Measurements from ENCODE around the gene TYMS.

Gene TYMS

DNA sequence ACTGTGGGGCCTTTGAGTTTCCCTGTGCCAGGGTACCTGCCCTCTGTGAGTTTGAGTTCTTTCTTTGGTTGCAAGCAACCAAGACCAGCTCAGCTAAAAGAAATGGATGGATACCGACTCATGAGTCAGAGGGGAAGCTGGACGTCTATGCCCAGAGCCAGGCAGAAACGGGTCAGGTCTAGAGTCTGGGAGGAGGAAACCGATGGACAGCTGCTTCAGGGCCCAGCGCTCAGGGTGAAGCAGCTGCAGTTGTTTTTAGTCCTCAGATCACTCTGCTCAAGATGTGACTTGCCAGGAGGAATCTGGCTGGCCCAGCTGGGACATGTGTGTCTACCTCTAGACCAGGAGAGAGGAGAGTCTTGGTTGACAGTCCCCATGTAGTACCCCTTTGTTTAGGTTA is 10.1 kb upstream of the TYMS start:
- no peak for DNase-seq (ENCODE audit: low read depth)

DNA sequence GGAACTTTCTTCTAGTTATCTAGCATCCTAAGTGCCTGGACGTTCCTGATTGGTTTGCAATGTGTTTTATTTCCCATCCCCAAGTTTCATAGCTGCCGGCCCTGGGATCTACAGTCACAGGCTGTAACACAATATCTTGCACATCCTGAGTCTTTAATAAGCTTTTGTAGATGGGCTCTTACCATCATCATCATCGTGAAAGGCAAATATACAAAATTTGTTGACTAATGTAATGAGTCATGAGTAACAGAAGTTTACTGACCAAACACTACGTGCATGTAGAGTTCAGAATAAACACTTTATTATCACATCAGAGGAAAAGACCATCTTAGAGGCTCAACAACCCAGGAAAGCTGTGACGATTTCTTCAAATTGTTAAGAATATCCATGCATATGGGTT is 8.1 kb upstream of the TYMS start:
- DNase-seq (ENCODE audit: low read depth): no peak

DNA sequence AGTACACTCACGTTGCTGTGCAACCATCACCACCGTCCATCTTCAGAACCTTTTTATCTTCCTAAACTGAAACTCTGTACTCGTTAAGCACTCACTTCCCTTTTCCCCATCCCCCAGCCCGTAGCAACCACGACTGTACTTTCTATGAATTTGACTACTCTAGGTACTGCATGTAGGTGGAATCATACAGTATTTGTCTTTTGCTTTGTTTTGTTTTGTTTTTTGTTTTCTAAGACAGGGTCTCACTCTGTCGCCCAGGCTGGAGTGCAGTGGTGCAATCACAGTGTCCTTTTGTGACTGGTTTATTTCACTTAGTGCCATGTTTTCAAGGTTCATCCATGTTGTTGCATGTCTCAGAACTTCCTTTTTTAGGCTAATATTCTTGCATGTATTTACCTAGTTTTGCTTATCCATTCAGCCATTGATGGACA is 7.0 kb upstream of the TYMS start:
- DNase-seq (ENCODE audit: low read depth): no peak

DNA sequence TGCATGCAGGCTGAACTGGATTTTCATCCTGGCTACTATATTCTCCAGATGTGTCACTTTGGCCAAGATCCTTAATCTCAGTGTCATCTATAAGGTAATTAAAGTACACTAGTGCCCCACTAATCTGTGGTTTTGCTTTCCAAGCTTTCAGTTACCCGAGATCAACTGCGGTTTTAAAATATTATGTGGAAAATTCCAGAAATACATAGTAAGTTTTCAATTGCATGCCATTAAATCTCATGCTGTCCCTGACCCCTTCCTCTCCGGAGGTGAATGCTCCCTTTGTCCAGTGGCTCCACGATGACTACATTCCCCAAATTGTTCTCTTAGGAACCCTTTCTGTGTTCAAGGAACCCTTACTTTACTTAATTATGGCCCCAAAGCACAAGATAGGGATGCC is 5.3 kb upstream of the TYMS start:
- DNase-seq (ENCODE audit: low read depth): no peak

DNA sequence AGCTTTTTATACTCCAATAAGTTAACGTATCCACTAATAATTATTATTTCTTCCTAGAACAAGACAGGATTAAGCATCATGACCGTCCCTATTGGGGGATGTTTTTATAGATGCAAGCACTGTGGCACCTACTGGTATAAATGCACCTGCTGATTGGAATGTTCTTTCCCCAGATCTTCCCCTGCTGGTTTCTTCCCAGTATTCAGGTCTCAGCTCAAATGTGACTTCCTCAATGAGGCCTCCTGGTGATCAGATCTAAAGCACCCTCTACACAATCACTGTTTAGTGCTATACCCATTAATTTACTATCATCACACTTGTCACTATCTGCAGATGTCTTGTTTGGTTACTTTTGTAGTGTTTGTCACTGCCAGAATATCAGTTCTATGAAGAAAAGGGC is 3.9 kb upstream of the TYMS start:
- DNase-seq (ENCODE audit: low read depth): no peak

DNA sequence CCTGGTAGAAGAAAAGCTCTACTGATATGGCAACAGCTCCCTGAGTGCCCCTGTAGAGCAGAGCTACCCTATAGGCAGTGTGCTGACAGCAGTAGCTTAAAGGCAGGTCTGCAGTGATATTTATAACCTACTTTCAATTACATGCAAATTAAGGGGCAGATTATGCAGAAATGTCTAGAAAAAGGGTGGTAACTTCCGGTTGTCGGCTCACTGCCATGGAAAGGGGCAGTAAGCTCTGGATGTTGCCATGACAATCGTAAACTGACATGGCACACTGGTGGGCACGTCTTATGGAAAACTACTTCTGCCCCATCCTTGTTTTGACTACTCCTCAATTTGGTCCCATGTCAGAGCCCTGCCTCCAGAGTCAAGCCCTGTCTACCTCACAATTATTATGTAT is 2.9 kb upstream of the TYMS start:
- no peak for DNase-seq (ENCODE audit: low read depth)

DNA sequence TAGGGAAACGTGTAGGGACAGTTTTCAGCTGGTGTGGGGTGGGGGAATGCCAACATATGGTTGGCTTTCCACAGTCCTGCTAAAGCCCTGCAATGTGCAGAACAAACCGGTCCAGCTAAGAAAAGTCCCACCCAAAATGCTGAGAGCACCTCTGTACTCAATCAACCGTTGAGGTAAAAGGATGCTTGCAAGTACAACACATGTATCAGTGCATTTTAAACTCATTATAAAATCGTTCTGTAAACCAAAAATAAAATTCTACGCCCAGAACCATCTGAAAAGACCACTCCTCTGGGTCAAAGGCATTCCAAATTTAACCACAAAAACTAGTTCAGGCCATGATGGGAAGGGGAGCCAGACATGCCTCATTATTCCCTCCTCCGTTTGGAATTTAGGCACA is 2.0 kb upstream of the TYMS start:
- DNase-seq (ENCODE audit: low read depth): no peak

DNA sequence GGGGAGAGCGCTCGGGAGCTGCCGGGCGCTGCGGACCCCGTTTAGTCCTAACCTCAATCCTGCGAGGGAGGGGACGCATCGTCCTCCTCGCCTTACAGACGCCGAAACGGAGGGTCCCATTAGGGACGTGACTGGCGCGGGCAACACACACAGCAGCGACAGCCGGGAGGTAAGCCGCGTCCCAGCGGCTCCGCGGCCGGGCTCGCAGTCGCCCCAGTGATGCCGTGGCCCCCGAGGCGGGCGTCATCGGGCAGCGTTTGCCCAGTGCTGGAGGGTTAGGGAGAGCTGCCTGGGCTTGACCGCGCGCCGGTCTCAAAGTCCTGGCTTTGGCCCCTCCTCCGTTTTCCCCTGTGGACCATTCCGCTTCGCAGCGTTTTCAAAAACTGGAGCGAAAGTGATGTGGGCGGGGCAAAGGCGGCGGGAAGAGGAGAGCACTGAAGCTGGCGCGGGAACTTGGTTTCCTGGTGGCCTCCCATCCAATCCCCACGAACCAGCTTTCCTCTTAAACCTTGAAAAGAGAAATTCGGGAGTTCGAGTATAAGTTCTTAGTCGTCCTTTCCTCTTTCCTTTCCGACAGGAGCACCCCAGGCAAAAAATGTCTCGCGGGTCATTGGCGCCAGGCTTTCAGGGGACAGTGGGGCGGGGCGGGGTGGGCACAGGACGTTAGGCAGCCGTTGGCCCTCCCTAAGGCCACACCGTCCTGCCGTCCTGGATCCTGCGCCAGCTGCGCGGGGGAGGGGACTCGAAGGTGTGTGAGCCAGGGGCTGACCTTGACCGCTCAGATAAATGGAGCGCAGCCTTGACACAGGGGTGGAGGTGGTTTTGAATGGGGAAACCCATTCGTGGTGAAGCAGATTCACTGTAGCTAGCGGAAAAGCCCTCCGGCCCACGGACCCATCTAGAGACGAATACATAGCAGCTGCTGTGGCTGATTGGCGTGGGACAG is 821 bp downstream of the TYMS start:
- DNase-seq (ENCODE audit: low read depth): peak; percentile 70

DNA sequence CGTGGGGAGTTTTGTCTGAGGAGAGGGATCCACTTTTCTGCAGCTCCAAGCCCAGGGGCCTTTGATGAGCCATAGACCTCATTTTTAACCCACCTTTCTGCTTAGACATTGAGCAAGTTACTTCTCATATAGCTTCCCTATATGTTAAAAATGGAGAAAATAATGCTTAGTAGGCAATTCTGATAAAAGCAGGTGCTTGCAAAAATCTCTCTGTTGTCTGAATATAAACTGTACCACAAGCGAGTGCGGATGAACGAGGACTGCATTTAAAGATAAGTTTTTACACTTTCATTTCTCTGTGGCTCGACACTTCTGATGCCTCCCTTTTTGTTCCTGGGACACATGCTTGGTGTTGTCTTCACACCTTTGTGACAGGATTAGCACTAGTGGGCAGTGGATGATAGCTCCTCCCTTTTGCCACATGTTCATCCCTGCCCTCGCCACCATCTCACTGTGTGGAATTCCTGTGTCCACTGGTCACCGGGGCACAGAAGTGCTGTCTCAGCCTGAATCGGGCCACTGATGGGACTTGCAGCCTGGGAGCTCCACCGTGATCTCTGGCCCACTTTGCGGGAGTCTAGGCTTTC is 1.6 kb downstream of the TYMS start:
- no peak for DNase-seq (ENCODE audit: low read depth)

DNA sequence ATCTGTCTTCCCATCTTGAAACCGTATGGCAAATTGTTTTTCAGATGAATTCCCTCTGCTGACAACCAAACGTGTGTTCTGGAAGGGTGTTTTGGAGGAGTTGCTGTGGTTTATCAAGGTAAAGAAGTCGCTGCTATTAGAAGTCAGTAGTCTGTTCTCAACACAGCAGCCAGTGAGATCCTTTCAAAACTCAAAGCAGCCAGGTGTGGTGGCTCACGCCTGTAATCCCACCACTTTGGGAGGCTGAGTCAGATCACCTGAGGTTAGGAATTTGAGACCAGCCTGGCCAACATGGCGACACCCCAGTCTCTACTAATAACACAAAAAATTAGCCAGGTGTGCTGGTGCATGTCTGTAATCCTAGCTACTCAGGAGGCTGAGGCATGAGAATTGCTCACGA is 2.1 kb downstream of the TYMS start:
- no peak for DNase-seq (ENCODE audit: low read depth)

DNA sequence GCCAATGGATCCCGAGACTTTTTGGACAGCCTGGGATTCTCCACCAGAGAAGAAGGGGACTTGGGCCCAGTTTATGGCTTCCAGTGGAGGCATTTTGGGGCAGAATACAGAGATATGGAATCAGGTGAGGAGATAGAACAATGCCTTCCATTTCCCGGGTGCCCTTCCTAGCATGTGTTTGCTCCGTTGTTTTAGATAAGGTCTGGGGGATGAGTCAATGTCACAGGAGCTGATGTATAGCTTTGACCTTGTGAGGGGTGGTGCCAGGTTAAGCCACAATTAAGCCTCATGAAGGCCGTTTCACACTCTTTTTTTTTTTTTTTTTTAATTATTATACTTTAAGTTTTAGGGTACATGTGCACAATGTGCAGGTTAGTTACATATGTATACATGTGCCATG is 4.7 kb downstream of the TYMS start:
- no peak for DNase-seq (ENCODE audit: low read depth)

DNA sequence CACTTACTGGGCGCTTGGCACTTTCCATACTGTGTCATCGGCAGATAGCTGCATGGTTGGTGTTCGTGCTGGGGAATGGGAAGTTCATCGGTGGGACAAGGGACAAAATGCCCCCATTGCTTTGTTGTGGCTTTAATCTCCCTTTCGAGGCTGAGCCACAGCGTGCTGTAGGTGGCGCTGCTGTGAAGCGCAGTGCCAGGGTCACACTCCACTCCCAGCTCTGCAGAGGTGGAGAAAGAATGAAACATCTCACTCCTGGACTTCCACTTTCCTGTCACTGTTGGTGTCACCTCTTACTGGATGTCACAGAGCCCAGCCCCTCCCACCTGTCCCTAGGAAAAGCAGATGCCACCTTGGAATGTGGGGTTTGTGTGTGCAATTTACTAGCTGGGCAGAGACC is 8.7 kb downstream of the TYMS start:
- DNase-seq (ENCODE audit: low read depth): no peak

DNA sequence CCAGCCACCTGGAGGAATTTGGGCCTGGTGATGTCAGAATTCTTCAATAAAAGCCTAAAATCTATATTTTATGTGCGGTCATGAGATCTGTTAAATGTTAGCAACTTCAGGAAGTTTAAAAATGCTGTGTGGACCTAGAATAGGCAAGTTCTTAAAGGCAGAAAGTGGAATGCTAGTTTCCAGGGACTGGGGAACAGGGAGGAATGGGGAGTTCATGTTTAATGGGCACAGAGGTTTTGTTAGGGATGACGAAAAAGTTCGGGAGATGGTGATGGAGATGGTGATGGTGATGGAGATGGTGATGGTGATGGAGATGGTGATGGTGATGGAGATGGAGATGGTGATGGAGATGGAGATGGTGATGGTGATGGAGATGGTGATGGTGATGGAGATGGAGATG is 9.2 kb downstream of the TYMS start:
- DNase-seq (ENCODE audit: low read depth): no peak

DNA sequence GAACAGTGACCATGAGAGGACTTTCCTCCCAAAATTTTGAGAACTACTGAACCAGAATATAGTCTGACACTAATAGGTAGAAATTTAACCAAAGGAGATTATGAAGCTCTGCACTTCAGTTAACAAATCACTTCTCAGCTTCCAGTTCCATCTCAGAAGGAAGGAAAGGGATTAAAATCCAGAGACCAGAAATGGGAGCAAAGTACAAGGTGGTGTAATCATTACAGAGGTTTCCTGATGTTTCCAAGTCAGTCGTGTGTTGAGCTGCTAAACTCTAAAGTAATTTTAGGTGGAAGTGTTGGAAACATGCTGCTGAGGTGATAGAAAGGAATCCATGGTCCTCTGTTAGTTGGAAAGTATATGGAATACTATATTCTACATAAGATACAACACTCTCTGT is 10.8 kb downstream of the TYMS start:
- no peak for DNase-seq (ENCODE audit: low read depth)

DNA sequence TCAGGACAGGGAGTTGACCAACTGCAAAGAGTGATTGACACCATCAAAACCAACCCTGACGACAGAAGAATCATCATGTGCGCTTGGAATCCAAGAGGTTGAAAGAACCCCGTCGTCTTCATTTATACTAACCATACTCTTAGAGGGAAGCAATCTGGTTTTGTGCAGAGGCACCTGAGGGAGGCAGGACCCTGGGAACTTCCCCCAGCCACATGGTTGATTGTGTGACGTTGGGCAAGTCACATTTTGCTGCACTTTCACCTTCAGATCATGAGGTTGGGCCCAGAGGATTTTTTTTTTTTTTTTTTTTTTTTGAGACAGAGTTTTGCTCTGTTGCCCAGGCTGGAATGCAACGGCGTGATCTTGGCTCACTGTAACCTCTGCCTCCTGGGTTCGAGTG is 11.6 kb downstream of the TYMS start:
- DNase-seq (ENCODE audit: low read depth): no peak

DNA sequence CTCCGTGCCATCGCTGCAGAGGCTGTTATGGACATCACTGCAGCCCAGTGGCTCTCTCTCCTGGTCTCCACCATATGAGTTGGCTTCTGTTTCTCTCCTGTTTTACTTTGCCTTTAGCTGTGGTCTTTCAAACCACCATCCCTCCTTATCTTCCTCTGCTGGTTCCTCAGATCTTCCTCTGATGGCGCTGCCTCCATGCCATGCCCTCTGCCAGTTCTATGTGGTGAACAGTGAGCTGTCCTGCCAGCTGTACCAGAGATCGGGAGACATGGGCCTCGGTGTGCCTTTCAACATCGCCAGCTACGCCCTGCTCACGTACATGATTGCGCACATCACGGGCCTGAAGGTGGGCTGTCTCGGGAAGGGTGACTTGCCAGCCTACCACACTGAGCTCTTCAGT is 13.1 kb downstream of the TYMS start:
- no peak for DNase-seq (ENCODE audit: low read depth)

DNA sequence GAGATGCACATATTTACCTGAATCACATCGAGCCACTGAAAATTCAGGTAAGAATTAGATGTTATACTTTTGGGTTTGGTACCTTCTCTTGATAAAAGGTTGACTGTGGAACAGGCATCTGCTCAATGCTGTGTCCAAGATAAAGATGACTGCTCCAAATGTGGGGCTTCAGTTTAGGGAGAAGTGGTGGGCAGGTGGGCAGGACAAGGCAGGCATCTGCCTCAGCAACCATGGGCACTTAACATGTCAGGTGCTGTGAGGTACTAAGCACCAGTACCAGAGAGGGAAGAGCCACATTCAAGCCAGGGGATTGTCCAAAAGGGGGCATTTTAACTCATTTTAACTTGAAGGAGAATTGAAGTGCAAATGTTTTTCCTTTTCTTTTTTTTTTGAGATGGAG is 14.0 kb downstream of the TYMS start:
- DNase-seq (ENCODE audit: low read depth): no peak

DNA sequence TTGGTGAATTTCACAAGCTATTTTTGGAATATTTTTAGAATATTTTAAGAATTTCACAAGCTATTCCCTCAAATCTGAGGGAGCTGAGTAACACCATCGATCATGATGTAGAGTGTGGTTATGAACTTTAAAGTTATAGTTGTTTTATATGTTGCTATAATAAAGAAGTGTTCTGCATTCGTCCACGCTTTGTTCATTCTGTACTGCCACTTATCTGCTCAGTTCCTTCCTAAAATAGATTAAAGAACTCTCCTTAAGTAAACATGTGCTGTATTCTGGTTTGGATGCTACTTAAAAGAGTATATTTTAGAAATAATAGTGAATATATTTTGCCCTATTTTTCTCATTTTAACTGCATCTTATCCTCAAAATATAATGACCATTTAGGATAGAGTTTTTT is 15.9 kb downstream of the TYMS start:
- DNase-seq (ENCODE audit: low read depth): no peak

DNA sequence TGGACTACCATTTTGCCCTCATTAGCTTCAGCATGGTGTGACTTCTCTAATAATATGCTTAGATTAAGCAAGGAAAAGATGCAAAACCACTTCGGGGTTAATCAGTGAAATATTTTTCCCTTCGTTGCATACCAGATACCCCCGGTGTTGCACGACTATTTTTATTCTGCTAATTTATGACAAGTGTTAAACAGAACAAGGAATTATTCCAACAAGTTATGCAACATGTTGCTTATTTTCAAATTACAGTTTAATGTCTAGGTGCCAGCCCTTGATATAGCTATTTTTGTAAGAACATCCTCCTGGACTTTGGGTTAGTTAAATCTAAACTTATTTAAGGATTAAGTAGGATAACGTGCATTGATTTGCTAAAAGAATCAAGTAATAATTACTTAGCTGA is 16.3 kb downstream of the TYMS start:
- no peak for DNase-seq (ENCODE audit: low read depth)

DNA sequence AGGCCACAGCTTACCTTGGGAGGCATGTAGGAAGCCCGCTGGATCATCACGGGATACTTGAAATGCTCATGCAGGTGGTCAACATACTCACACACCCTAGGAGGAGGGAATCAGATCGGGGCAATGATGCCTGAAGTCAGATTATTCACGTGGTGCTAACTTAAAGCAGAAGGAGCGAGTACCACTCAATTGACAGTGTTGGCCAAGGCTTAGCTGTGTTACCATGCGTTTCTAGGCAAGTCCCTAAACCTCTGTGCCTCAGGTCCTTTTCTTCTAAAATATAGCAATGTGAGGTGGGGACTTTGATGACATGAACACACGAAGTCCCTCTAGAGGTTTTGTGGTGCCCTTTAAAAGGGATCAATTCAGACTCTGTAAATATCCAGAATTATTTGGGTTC is 17.9 kb downstream of the TYMS start:
- no peak for DNase-seq (ENCODE audit: low read depth)

DNA sequence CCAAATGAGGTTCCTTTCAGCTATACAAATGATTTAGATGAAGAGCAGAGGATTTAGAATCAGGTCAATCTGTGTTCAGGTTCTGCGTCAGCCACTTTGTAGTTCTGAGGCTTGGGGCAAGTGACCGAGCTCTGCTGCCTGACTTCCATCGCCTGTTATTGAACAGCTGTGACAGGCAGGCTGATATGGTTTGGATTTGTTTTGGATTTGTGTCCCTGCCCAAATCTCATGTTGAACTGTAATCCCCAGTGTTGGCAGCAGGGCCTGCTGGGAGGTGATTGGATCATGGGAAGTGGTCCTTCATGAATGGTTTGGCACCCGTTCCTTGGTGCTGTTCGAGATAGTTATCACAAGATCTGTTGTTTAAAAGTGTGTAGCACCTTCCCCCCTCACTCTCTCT is 18.6 kb downstream of the TYMS start:
- no peak for DNase-seq (ENCODE audit: low read depth)

DNA sequence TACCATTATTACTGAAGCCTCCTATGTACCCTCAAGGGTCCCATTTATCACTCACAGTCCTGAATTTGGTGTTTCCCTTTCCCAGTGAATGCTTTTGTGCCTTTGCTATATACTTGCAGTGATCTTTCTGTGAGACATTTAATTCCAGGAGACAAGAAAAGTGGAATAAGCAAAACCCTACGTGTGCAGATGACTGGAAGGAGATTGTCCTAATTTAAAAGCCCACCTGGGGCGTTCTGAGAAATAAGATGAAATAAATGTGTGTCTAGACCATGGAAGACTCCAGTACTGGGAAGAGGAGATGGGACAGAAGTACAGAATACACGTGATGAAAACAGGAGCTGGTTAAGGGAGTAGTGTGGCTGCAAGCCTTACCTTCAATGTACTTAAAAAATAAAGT is 19.3 kb downstream of the TYMS start:
- DNase-seq (ENCODE audit: low read depth): no peak

DNA sequence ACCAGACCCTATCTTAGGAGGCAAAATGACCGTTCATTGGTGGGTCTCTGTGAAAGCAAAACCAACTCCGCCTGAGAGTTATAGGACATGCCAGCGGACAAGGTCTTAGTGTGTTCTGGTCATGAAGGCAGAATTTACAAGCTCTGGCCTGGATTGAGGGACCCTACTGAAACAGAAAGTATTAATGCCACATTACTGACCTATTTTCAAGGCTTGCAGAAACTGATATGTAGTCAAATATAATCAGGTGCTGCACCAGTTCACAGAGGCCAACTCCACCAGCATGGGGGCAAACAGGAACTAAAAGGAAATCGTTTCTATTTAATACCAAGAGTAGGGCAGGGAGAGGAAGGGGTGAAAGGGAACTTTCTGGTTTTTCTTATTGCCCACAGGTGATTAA is 19.7 kb downstream of the TYMS start:
- no peak for DNase-seq (ENCODE audit: low read depth)

DNA sequence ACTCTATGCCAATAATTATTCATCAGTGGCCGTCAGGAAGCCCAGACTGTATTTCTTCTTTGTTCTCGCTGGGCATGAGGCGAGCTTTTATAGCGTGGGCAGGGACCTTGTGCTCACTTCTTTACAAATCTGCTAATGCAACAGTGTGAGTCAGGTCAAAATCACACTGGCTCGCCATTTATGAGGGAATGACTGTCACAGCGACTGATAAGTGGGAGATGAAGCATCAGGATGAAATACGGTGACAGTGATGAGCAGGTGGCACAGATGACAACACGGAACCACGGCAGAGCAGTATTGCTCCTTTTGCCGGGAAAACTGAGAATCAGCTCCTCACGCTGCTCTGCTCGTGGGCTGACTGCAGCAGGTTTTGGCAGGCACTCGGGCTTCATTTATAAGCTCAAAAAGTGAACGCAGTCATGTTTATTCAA is 20.5 kb downstream of the TYMS start:
- no peak for DNase-seq (ENCODE audit: low read depth)

Data from activated T-cell treated with anti-CD3 and anti-CD28 coated beads for 48 hours (primary cell).